GM23248 (cell line): ENCODE measurements around the gene DNAJC30. TPM values are rescaled to one million over a fixed set of nuclear protein-coding genes. Genes with fewer than 3 reads are reported as not detected.

ENCODE experiments used
- DNase-seq: peaks from one replicate; pipeline ENCODE4 v3.0.0-alpha.2; 2015
- H2AFZ ChIP-seq: fragments of 200-600 bp; sonication (generic); 2 replicates; pipeline ENCODE4 v1.6.1; 2016; ENCODE audit warnings: antibody characterized with exemption
- H3F3A ChIP-seq: fragments of 200-600 bp; sonication (generic); 2 replicates; pipeline ENCODE4 v1.6.1; 2016; ENCODE audit warnings: mild to moderate bottlenecking, antibody characterized with exemption, mixed run types; ENCODE audit not compliant: insufficient read depth
- H3K27ac ChIP-seq: fragments of 200-600 bp; sonication (generic); 2 replicates; pipeline ENCODE4 v1.5.1; 2016; ENCODE audit warnings: mild to moderate bottlenecking
- H3K27me3 ChIP-seq: fragments of 200-600 bp; sonication (generic); replicated peaks from 2 replicates; pipeline ENCODE4 v1.6.1; 2016; ENCODE audit warnings: mild to moderate bottlenecking; ENCODE audit not compliant: insufficient read depth
- H3K36me3 ChIP-seq: fragments of 200-600 bp; sonication (generic); 2 replicates; pipeline ENCODE4 v1.6.1; 2016; ENCODE audit warnings: low read depth, mild to moderate bottlenecking
- H3K4me1 ChIP-seq: fragments of 200-600 bp; sonication (generic); 2 replicates; pipeline ENCODE4 v1.6.1; 2016; ENCODE audit warnings: mild to moderate bottlenecking; ENCODE audit not compliant: insufficient read depth
- H3K4me2 ChIP-seq: fragments of 200-600 bp; sonication (generic); one replicate; pipeline ENCODE4 v1.6.1; 2016; ENCODE audit warnings: mild to moderate bottlenecking; ENCODE audit not compliant: unreplicated experiment
- H3K4me3 ChIP-seq: fragments of 200-600 bp; sonication (generic); 2 replicates; pipeline ENCODE4 v1.5.1; 2016; ENCODE audit warnings: mild to moderate bottlenecking
- H3K79me2 ChIP-seq: fragments of 200-600 bp; sonication (generic); 2 replicates; pipeline ENCODE4 v1.6.1; 2016; ENCODE audit warnings: mild to moderate bottlenecking; ENCODE audit not compliant: insufficient read depth
- H3K9ac ChIP-seq: fragments of 200-600 bp; sonication (generic); 2 replicates; pipeline ENCODE4 v1.6.1; 2016; ENCODE audit warnings: mild to moderate bottlenecking
- H3K9me2 ChIP-seq: fragments of 200-600 bp; sonication (generic); 2 replicates; pipeline ENCODE4 v1.6.1; 2016; ENCODE audit warnings: mixed run types, mild to moderate bottlenecking, moderate library complexity; ENCODE audit not compliant: insufficient read depth
- H3K9me3 ChIP-seq: fragments of 200-600 bp; sonication (generic); one replicate; pipeline ENCODE4 v1.6.1; 2017; ENCODE audit warnings: low read depth
- H4K20me1 ChIP-seq: fragments of 200-600 bp; sonication (generic); 2 replicates; pipeline ENCODE4 v1.6.0; 2016; ENCODE audit not compliant: insufficient read depth
- EZH2 ChIP-seq: fragments of 200-600 bp; sonication (generic); IDR thresholded peaks from 2 replicates; pipeline ENCODE4 v1.6.1; 2018; ENCODE audit warnings: antibody characterized with exemption, mild to moderate bottlenecking; ENCODE audit not compliant: insufficient read depth, poor library complexity, severe bottlenecking
- EZH2phosphoT487 ChIP-seq: fragments of 200-600 bp; sonication (generic); IDR thresholded peaks from 2 replicates; pipeline ENCODE4 v1.6.1; 2018; ENCODE audit warnings: antibody characterized with exemption, moderate library complexity, mild to moderate bottlenecking, low read depth; ENCODE audit not compliant: insufficient read depth
- WGBS, 2 experiments: methylation state at CpG; one replicate each; pipeline ENCODE4 v1.1.6; 2015 to 2017; ENCODE audit warnings: low lambda C conversion rate in 2 of 2, low coverage in 1 of 2; ENCODE audit errors: missing lambda C conversion rate in 2 of 2; 5-methylcytosine and 5-hydroxymethylcytosine counted together
- in situ Hi-C: fragments of 300-500 bp; cut with MboI; formaldehyde crosslinking; loops from 2 replicates; pipeline ENCODE4 v1.15.0; 2020
- polyA plus RNA-seq: library from polyadenylated mRNA; unstranded; fragments of >200 nt; fragmentation: Nextera tagmentation; extraction: Ambion mirVana; gene quantifications from 2 replicates; pipeline ENCODE4 v1.2.1, GENCODE V29; 2016
- total RNA-seq: library from RNA; depleted of rRNA; stranded (reverse); fragments of >200 nt; shearing (Covaris generic); gene quantifications from 2 replicates; pipeline ENCODE4 v1.2.3, GENCODE V29; 2014

DNAJC30 gene
- total and polyA plus RNA-seq, 2 experiments from 2014 or later, result 5.2 to 12.7 TPM

DNA sequence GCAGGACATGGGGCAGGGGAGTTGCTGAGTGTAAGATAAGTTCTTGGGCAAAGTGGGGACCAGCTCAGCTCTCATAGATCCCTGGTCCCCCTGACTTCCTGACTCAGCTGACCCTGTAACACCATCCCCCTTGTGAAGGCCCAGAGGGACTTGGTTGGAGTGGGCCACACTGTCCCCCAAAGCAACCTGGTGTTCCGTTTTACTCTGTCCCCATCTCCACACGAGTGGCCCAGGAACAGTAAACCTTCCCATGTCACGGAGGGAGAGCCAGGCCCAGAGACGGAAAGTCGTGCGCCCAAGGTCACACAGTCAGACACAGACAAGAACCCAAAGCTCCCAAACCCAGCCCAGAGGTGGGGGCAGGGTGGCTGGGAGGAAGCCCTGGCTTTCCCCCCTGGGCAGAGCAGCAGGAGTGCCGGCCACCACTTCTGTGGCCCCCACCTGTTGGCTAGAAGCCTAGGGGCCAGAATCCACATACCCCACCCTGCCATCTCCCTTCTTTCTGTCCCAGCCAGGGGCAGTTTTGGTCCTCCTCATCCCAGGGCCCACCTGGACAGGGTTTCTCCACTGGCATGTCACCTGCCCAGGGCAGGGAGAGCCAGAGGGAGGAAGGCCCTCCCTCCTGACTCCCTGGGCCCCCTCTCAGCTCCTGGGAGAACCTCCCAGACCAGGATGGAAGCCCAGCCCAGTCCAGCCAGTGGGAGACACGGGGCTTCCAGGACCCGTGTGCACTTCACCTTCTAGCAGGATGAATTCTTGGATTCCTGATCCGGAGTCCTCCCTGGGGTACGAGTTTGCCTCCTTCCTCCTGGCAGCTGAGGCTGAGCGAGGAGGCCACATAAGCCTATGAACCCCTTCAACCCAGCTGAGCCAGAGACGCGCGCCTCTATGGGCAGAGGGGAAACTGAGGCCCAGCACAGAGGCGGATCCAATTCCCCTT, 36.2 kb downstream of the DNAJC30 start:
- H3K4me3 ChIP-seq, result no peak overlapping the region
- WGBS, 2 experiments, result 32 to 37% methylated on average over 15 to 16 of the region's 16 CpGs
- H3K4me1 ChIP-seq, result no peaks in the 10 kb centered on the region
- DNase-seq, result no peak
- H3F3A ChIP-seq, result no peaks in the 10 kb centered on the region
- H3K79me2 ChIP-seq, result no peaks in the 10 kb centered on the region
- H3K4me2 ChIP-seq, result no peak overlapping the region
- H3K27me3 ChIP-seq, result peaks cover 38% of the 10 kb centered on the region
- TF ChIP-seq EZH2 (no peak), EZH2phosphoT487 (no peak)
- no peaks in the 10 kb centered on the region for H3K9me3 ChIP-seq
- no peak overlapping the region for H3K9ac ChIP-seq
- in situ Hi-C loops, result no loop called here
- no peaks in the 10 kb centered on the region for H3K36me3 ChIP-seq
- H4K20me1 ChIP-seq, result no peaks in the 10 kb centered on the region
- H2AFZ ChIP-seq, result no peak overlapping the region
- H3K9me2 ChIP-seq, result no peaks in the 10 kb centered on the region
- no peak overlapping the region for H3K27ac ChIP-seq

GRCh38 chr7:73645643-73646174, 37.5 kb downstream of the DNAJC30 start:
- Histone ChIP-seq H3K27ac (no peak overlapping the region), H3K4me1 (no peaks in the 10 kb centered on the region), H3K27me3 (peaks cover 38% of the 10 kb centered on the region), H3K36me3 (no peaks in the 10 kb centered on the region), H4K20me1 (no peaks in the 10 kb centered on the region), H3K9me2 (no peaks in the 10 kb centered on the region), H3K9me3 (no peaks in the 10 kb centered on the region), H3K4me2 (no peak overlapping the region), H3K79me2 (no peaks in the 10 kb centered on the region), H2AFZ (no peak overlapping the region), H3K4me3 (no peak overlapping the region), H3F3A (no peaks in the 10 kb centered on the region), H3K9ac (no peak overlapping the region)
- 70 to 79% methylated on average over 4 of the region's 4 CpGs for WGBS, 2 experiments
- DNase-seq, result no peak
- in situ Hi-C loops, result no loop called here
- no peak for TF ChIP-seq EZH2
- TF ChIP-seq EZH2phosphoT487, result no peak

- Histone ChIP-seq H3K9me3 (no peaks in the 10 kb centered on the region), H4K20me1 (no peaks in the 10 kb centered on the region), H3F3A (no peaks in the 10 kb centered on the region), H3K4me1 (no peaks in the 10 kb centered on the region), H3K79me2 (no peaks in the 10 kb centered on the region), H3K4me3 (no peak overlapping the region), H3K9me2 (no peaks in the 10 kb centered on the region), H2AFZ (no peak overlapping the region), H3K27ac (no peak overlapping the region), H3K4me2 (no peak overlapping the region), H3K27me3 (peaks cover 38% of the 10 kb centered on the region), H3K36me3 (no peaks in the 10 kb centered on the region), H3K9ac (no peak overlapping the region)
- TF ChIP-seq EZH2phosphoT487 (no peak), EZH2 (no peak)
- in situ Hi-C loops, result no loop called here
- DNase-seq, result no peak
- 45 to 49% methylated on average over 5 of the region's 5 CpGs for WGBS, 2 experiments
Observed at GRCh38 chr7:73644688-73645286, 38.5 kb downstream of the DNAJC30 start.

GRCh38 chr7:73642834-73643233, 40.4 kb downstream of the DNAJC30 start:
- Histone ChIP-seq H3K9me2 (no peaks in the 10 kb centered on the region), H3K4me3 (no peak overlapping the region), H3K4me2 (no peak overlapping the region), H3K27me3 (peaks cover 31% of the 10 kb centered on the region), H3K27ac (no peak overlapping the region), H4K20me1 (no peaks in the 10 kb centered on the region), H3K9me3 (no peaks in the 10 kb centered on the region), H3K79me2 (no peaks in the 10 kb centered on the region), H3K4me1 (no peaks in the 10 kb centered on the region), H3K9ac (no peak overlapping the region), H2AFZ (no peak overlapping the region), H3F3A (no peaks in the 10 kb centered on the region), H3K36me3 (no peaks in the 10 kb centered on the region)
- in situ Hi-C loops, result no loop called here
- no peak for DNase-seq
- 61 to 66% methylated on average over 2 of the region's 2 CpGs for WGBS, 2 experiments
- TF ChIP-seq EZH2 (no peak), EZH2phosphoT487 (no peak)
